Stromal cell of bone marrow (primary cell): ENCODE results near the gene FAM131B.

ENCODE experiments used
- DNase-seq: peaks from one replicate; pipeline ENCODE4 v3.0.0-alpha.2; 2012; ENCODE audit warnings: low read depth

FAM131B gene

GRCh38 chr7:143321734-143322133 is 40.8 kb downstream of the FAM131B start:
- no peak for DNase-seq

GRCh38 chr7:143321242-143321641 is 41.3 kb downstream of the FAM131B start:
- DNase-seq: no peak

GRCh38 chr7:143320620-143321019 is 41.9 kb downstream of the FAM131B start:
- no peak for DNase-seq

- peak; percentile 92 for DNase-seq
These were observed 43.9 kb downstream of the FAM131B start for GRCh38 chr7:143318661-143319060.

- DNase-seq: no peak
These were observed 46.0 kb downstream of the FAM131B start for GRCh38 chr7:143316492-143316891.

- no peak for DNase-seq
These were observed 46.7 kb downstream of the FAM131B start, which contains the start of gene CLCN1 for GRCh38 chr7:143315776-143316175. Gene CLCN1 (plus strand): TSS chr7:143316111. CDS start chr7:143316213, 102 bp downstream.

GRCh38 chr7:143314127-143314526 is 48.4 kb downstream of the FAM131B start:
- no peak for DNase-seq

- no peak for DNase-seq
These were observed 53.9 kb downstream of the FAM131B start for GRCh38 chr7:143308632-143309031.

GRCh38 chr7:143305423-143306070 is 57.0 kb downstream of the FAM131B start:
- DNase-seq: no peak

GRCh38 chr7:143304938-143305337 is 57.6 kb downstream of the FAM131B start:
- no peak for DNase-seq

GRCh38 chr7:143303733-143304132 is 58.8 kb downstream of the FAM131B start:
- no peak for DNase-seq
